ENCODE data around the gene SH3BGR.
"Not testable (repeated sequence)": the region's sequence is repeated elsewhere in the genome, so short reads cannot be mapped to it uniquely, and the experiment has no call there.

Gene SH3BGR

GRCh38 chr21:39451332-39452206 is at the start of gene SH3BGR:
TSS of gene SH3BGR (plus strand) at chr21:39451970. CDS start at chr21:39452097, 127 bp downstream.
- DNase-seq (ENCODE audit: low spot score in 2 of 2) (no peak), ATAC-seq (no peak)
- Mint-ChIP-seq H3K36me3 (no peaks in the 10 kb centered on the region), H3K4me3 (no peak within 1 kb of the TSS), H3K27ac (no peak within 1 kb of the TSS), H3K9me3 (no peaks in the 10 kb centered on the region), H3K4me1 (no peaks in the 10 kb centered on the region)

- Mint-ChIP-seq H3K4me3 (no peak overlapping the region), H3K27ac (no peak overlapping the region), H3K36me3 (peaks cover 14% of the 10 kb centered on the region), H3K9me3 (peaks cover 4% of the 10 kb centered on the region), H3K4me1 (no peaks in the 10 kb centered on the region)
- ATAC-seq (no peak), DNase-seq (ENCODE audit: low spot score in 2 of 2) (no peak)
Measured at GRCh38 chr21:39406065-39406464, 45.7 kb upstream of the SH3BGR start.

GRCh38 chr21:39419204-39419603 is 32.6 kb upstream of the SH3BGR start:
- H3K9me3 Mint-ChIP-seq; ATAC-seq; H3K4me1 Mint-ChIP-seq; H3K27ac Mint-ChIP-seq; H3K4me3 Mint-ChIP-seq; DNase-seq (ENCODE audit: low spot score in 2 of 2); H3K36me3 Mint-ChIP-seq: not testable (repeated sequence)

GRCh38 chr21:39422527-39423241 is 29.1 kb upstream of the SH3BGR start:
- ATAC-seq: no peak
- no peak overlapping the region for H3K4me3 Mint-ChIP-seq
- no peaks in the 10 kb centered on the region for H3K9me3 Mint-ChIP-seq
- H3K4me1 Mint-ChIP-seq: no peaks in the 10 kb centered on the region
- DNase-seq (ENCODE audit: low spot score in 2 of 2): no peak
- H3K27ac Mint-ChIP-seq: no peak overlapping the region
- H3K36me3 Mint-ChIP-seq: no peaks in the 10 kb centered on the region

GRCh38 chr21:39429445-39429844 is 22.3 kb upstream of the SH3BGR start:
- DNase-seq (ENCODE audit: low spot score in 2 of 2) (no peak), ATAC-seq (no peak)
- Mint-ChIP-seq H3K27ac (no peak overlapping the region), H3K4me1 (no peaks in the 10 kb centered on the region), H3K4me3 (no peak overlapping the region), H3K36me3 (no peaks in the 10 kb centered on the region), H3K9me3 (no peaks in the 10 kb centered on the region)

GRCh38 chr21:39430016-39430415 is 21.8 kb upstream of the SH3BGR start:
- no peaks in the 10 kb centered on the region for H3K4me1 Mint-ChIP-seq
- H3K9me3 Mint-ChIP-seq: no peaks in the 10 kb centered on the region
- H3K36me3 Mint-ChIP-seq: no peaks in the 10 kb centered on the region
- ATAC-seq: no peak
- no peak for DNase-seq (ENCODE audit: low spot score in 2 of 2)
- H3K27ac Mint-ChIP-seq: no peak overlapping the region
- H3K4me3 Mint-ChIP-seq: no peak overlapping the region

GRCh38 chr21:39430457-39430856 is 21.3 kb upstream of the SH3BGR start:
- Mint-ChIP-seq H3K36me3 (no peaks in the 10 kb centered on the region), H3K4me3 (no peak overlapping the region), H3K9me3 (no peaks in the 10 kb centered on the region), H3K4me1 (no peaks in the 10 kb centered on the region), H3K27ac (no peak overlapping the region)
- DNase-seq (ENCODE audit: low spot score in 2 of 2) (no peak), ATAC-seq (no peak)

- Mint-ChIP-seq H3K4me1 (no peaks in the 10 kb centered on the region), H3K27ac (no peak overlapping the region), H3K9me3 (no peaks in the 10 kb centered on the region), H3K36me3 (no peaks in the 10 kb centered on the region), H3K4me3 (no peak overlapping the region)
- ATAC-seq (no peak), DNase-seq (ENCODE audit: low spot score in 2 of 2) (no peak)
Measured at GRCh38 chr21:39430954-39431353, 20.8 kb upstream of the SH3BGR start.

- no peaks in the 10 kb centered on the region for H3K9me3 Mint-ChIP-seq
- H3K36me3 Mint-ChIP-seq: no peaks in the 10 kb centered on the region
- no peak overlapping the region for H3K27ac Mint-ChIP-seq
- no peaks in the 10 kb centered on the region for H3K4me1 Mint-ChIP-seq
- ATAC-seq: no peak
- no peak overlapping the region for H3K4me3 Mint-ChIP-seq
- DNase-seq (ENCODE audit: low spot score in 2 of 2): no peak
Measured at GRCh38 chr21:39434950-39435349, 16.8 kb upstream of the SH3BGR start.

GRCh38 chr21:39439232-39439631 is 12.5 kb upstream of the SH3BGR start:
- no peak overlapping the region for H3K4me3 Mint-ChIP-seq
- no peaks in the 10 kb centered on the region for H3K36me3 Mint-ChIP-seq
- ATAC-seq (no peak), DNase-seq (ENCODE audit: low spot score in 2 of 2) (no peak)
- H3K4me1 Mint-ChIP-seq: peaks cover under 1% of the 10 kb centered on the region
- no peak overlapping the region for H3K27ac Mint-ChIP-seq
- H3K9me3 Mint-ChIP-seq: no peaks in the 10 kb centered on the region

GRCh38 chr21:39441502-39442475 is 10.0 kb upstream of the SH3BGR start:
- peaks cover 11% of the 10 kb centered on the region for H3K4me1 Mint-ChIP-seq
- H3K4me3 Mint-ChIP-seq: no peak overlapping the region
- ATAC-seq (peak; percentile 40), DNase-seq (ENCODE audit: low spot score in 2 of 2) (no peak)
- H3K27ac Mint-ChIP-seq: no peak overlapping the region
- peaks cover 16% of the 10 kb centered on the region for H3K36me3 Mint-ChIP-seq
- no peaks in the 10 kb centered on the region for H3K9me3 Mint-ChIP-seq

GRCh38 chr21:39444421-39445180 is 7.2 kb upstream of the SH3BGR start:
- peaks cover 16% of the 10 kb centered on the region for H3K36me3 Mint-ChIP-seq
- no peak for ATAC-seq
- H3K4me3 Mint-ChIP-seq: peak overlapping the region; percentile 79
- DNase-seq (ENCODE audit: low spot score in 2 of 2): no peak
- no peaks in the 10 kb centered on the region for H3K9me3 Mint-ChIP-seq
- peak overlapping the region; percentile 87 for H3K27ac Mint-ChIP-seq
- peaks cover 11% of the 10 kb centered on the region for H3K4me1 Mint-ChIP-seq

GRCh38 chr21:39445321-39446269 is 6.2 kb upstream of the SH3BGR start, which contains the start of gene LCA5L:
TSS of gene LCA5L (minus strand) at chr21:39445778. CDS start at chr21:39428493, 17,285 bp downstream.
- Mint-ChIP-seq H3K36me3 (peaks cover 16% of the 10 kb centered on the region), H3K4me1 (peaks cover 11% of the 10 kb centered on the region), H3K4me3 (peak within 1 kb of the TSS; percentile 79), H3K27ac (peak within 1 kb of the TSS; percentile 87), H3K9me3 (no peaks in the 10 kb centered on the region)
- DNase-seq (ENCODE audit: low spot score in 2 of 2): peak; percentile 96 to 97
- peak; percentile 94 for ATAC-seq

Measured in stimulated activated effector memory CD8-positive, alpha-beta T cell treated with anti-CD3 and anti-CD28 coated beads, Interleukin-12 subunit alpha, Interleukin-12 subunit beta, amount 100 ng/mL, for 72 hours (primary cell).